SU-DHL-6 (cell line): Measurements from ENCODE around the gene PPP2R5C.

Source experiments
- H2AFZ ChIP-seq: fragments of 200-600 bp; sonication (generic); 2 replicates; pipeline ENCODE4 v1.6.1; 2014; ENCODE audit warnings: low read depth, mild to moderate bottlenecking, moderate library complexity, mixed read lengths, antibody characterized with exemption, low read length; ENCODE audit not compliant: severe bottlenecking
- H3F3A ChIP-seq: fragments of 200-600 bp; shearing (Covaris generic); 2 replicates; pipeline ENCODE4 v1.6.0; 2016; ENCODE audit warnings: antibody characterized with exemption, mild to moderate bottlenecking; ENCODE audit not compliant: insufficient read depth
- H3K27ac ChIP-seq: fragments of 200-600 bp; sonication (generic); 2 replicates; pipeline ENCODE4 v1.5.1; 2016; ENCODE audit warnings: low read depth, mild to moderate bottlenecking, low read length, moderate library complexity, mixed read lengths
- H3K27me3 ChIP-seq: fragments of 200-600 bp; sonication (generic), shearing (Covaris generic); 2 replicates; pipeline ENCODE4 v1.6.0; 2014; ENCODE audit warnings: mild to moderate bottlenecking, low read length
- H3K36me3 ChIP-seq: fragments of 200-600 bp; sonication (generic); 2 replicates; pipeline ENCODE4 v1.6.1; 2014; ENCODE audit warnings: mild to moderate bottlenecking, low read length, mixed read lengths
- H3K4me2 ChIP-seq: fragments of 300-600, 200-600 bp; shearing (Covaris generic), sonication (generic); 2 replicates; pipeline ENCODE4 v1.6.0; 2014; ENCODE audit warnings: low read length, low read depth, mild to moderate bottlenecking; ENCODE audit not compliant: poor library complexity, severe bottlenecking
- H3K4me3 ChIP-seq: fragments of 200-600 bp; sonication (generic); 2 replicates; pipeline ENCODE4 v1.5.1; 2014; ENCODE audit warnings: antibody characterized with exemption, low read length, mild to moderate bottlenecking, mixed read lengths; ENCODE audit not compliant: insufficient read depth, poor library complexity, severe bottlenecking
- H3K79me2 ChIP-seq: fragments of 200-600 bp; sonication (generic); 2 replicates; pipeline ENCODE4 v1.6.1; 2014; ENCODE audit warnings: mild to moderate bottlenecking, low read length, moderate library complexity; ENCODE audit not compliant: insufficient read depth
- H3K9ac ChIP-seq: fragments of 200-600 bp; sonication (generic); 2 replicates; pipeline ENCODE4 v1.7.0; 2014; ENCODE audit warnings: mild to moderate bottlenecking, low read length
- H3K9me2 ChIP-seq: fragments of 200-600 bp; sonication (generic); replicated peaks from 2 replicates; pipeline ENCODE4 v1.6.1; 2014; ENCODE audit warnings: low read length; ENCODE audit not compliant: insufficient read depth
- H3K9me3 ChIP-seq: fragments of 200-600 bp; sonication (generic); 2 replicates; pipeline ENCODE4 v1.6.1; 2014; ENCODE audit warnings: low read length, mixed read lengths; ENCODE audit not compliant: insufficient read depth
- H4K20me1 ChIP-seq: fragments of 200-600 bp; sonication (generic); 2 replicates; pipeline ENCODE4 v1.6.1; 2014; ENCODE audit warnings: low read depth, mild to moderate bottlenecking, antibody characterized with exemption, low read length, moderate library complexity, mixed read lengths
- EZH2phosphoT487 ChIP-seq: fragments of 200-600 bp; sonication (generic), shearing (Covaris generic); conservative IDR thresholded peaks from 2 replicates; pipeline ENCODE4 v1.6.1; 2018; ENCODE audit warnings: mild to moderate bottlenecking, antibody characterized with exemption, low read length, moderate library complexity, mixed read lengths
- TF ChIP-seq, protein P1 (sequence below): fragments of 200-600 bp; sonication (generic); IDR thresholded peaks from one replicate; pipeline ENCODE4 v1.5.1; 2017; ENCODE audit warnings: antibody characterized with exemption, mild to moderate bottlenecking, low read length, moderate library complexity; ENCODE audit not compliant: insufficient read depth, poor library complexity, severe bottlenecking

PPP2R5C gene

GRCh38 chr14:101836135-101836534 is 74.6 kb downstream of the PPP2R5C start:
- H3K79me2 ChIP-seq: peaks cover 96% of the 10 kb centered on the region
- H3F3A ChIP-seq: peaks cover 37% of the 10 kb centered on the region
- TF ChIP-seq, protein P1, sequence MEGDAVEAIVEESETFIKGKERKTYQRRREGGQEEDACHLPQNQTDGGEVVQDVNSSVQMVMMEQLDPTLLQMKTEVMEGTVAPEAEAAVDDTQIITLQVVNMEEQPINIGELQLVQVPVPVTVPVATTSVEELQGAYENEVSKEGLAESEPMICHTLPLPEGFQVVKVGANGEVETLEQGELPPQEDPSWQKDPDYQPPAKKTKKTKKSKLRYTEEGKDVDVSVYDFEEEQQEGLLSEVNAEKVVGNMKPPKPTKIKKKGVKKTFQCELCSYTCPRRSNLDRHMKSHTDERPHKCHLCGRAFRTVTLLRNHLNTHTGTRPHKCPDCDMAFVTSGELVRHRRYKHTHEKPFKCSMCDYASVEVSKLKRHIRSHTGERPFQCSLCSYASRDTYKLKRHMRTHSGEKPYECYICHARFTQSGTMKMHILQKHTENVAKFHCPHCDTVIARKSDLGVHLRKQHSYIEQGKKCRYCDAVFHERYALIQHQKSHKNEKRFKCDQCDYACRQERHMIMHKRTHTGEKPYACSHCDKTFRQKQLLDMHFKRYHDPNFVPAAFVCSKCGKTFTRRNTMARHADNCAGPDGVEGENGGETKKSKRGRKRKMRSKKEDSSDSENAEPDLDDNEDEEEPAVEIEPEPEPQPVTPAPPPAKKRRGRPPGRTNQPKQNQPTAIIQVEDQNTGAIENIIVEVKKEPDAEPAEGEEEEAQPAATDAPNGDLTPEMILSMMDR: no peak
- no peak for TF ChIP-seq EZH2phosphoT487
- H2AFZ ChIP-seq: no peak overlapping the region
- no peaks in the 10 kb centered on the region for H3K9me2 ChIP-seq
- H3K27ac ChIP-seq: peak overlapping the region; percentile 92
- H3K27me3 ChIP-seq: no peaks in the 10 kb centered on the region
- H4K20me1 ChIP-seq: no peaks in the 10 kb centered on the region
- peak overlapping the region; percentile 2 for H3K4me3 ChIP-seq
- peak overlapping the region; percentile 45 for H3K4me2 ChIP-seq
- H3K9me3 ChIP-seq: no peaks in the 10 kb centered on the region
- H3K9ac ChIP-seq: no peak overlapping the region
- H3K36me3 ChIP-seq: no peaks in the 10 kb centered on the region

GRCh38 chr14:101838476-101838875 is 77.0 kb downstream of the PPP2R5C start:
- Histone ChIP-seq H3K4me3 (no peak overlapping the region), H3K79me2 (peaks cover 86% of the 10 kb centered on the region), H3F3A (peaks cover 58% of the 10 kb centered on the region), H3K36me3 (no peaks in the 10 kb centered on the region), H2AFZ (no peak overlapping the region), H3K27ac (peak overlapping the region; percentile 92), H3K27me3 (no peaks in the 10 kb centered on the region), H4K20me1 (no peaks in the 10 kb centered on the region), H3K9ac (peak overlapping the region; percentile 37), H3K9me2 (no peaks in the 10 kb centered on the region), H3K4me2 (peak overlapping the region; percentile 45), H3K9me3 (no peaks in the 10 kb centered on the region)
- TF ChIP-seq EZH2phosphoT487: no peak
- TF ChIP-seq, protein P1: no peak

DNA sequence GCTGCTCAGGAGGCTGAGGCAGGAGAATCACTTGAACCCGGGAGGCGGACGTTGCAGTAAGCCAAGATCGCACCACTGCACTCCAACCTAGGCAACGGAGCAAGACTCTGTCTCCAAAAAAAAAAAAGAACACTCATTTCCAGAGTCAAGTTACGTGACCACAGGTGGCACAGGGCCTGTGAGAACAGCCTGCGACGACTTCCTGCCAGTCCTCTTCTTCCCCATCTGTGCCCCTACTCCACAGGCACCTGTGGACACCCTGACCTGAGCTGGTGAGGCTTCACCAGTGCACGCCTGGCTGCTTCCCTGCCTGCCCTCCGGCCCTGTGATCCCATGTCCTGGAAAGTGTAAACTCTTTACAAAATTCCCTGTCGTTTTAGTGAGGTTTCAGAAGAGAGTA is 77.7 kb downstream of the PPP2R5C start:
- Histone ChIP-seq H3K9ac (peak overlapping the region; percentile 37), H3F3A (peaks cover 65% of the 10 kb centered on the region), H3K9me2 (no peaks in the 10 kb centered on the region), H3K27ac (peak overlapping the region; percentile 92), H3K4me3 (no peak overlapping the region), H3K36me3 (no peaks in the 10 kb centered on the region), H3K79me2 (peaks cover 80% of the 10 kb centered on the region), H3K4me2 (peak overlapping the region; percentile 30), H2AFZ (no peak overlapping the region), H3K27me3 (no peaks in the 10 kb centered on the region), H3K9me3 (no peaks in the 10 kb centered on the region), H4K20me1 (no peaks in the 10 kb centered on the region)
- TF ChIP-seq, protein P1: no peak
- no peak for TF ChIP-seq EZH2phosphoT487
